Measurements from ENCODE around the gene ACVR2B.

The ACVR2B gene

DNA sequence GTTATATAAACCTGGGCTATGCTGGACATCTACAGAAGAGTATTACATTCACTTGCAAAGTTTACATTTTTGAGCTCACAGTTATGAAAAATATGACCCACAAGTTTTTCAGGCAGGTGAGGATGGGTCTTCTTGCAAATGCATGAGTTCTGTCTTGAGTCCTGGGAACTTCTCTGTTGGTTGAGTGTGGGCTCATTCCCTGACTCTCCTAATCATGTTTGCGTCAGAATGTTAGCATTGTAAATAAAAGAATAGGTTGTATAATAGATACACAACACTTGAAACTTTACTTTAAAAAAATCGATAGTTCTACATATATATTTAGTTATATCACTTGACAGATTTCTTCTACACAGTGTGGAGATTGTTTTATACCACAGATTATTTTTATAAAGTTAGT is 35.3 kb downstream of the ACVR2B start:
- no peak for DNase-seq

DNA sequence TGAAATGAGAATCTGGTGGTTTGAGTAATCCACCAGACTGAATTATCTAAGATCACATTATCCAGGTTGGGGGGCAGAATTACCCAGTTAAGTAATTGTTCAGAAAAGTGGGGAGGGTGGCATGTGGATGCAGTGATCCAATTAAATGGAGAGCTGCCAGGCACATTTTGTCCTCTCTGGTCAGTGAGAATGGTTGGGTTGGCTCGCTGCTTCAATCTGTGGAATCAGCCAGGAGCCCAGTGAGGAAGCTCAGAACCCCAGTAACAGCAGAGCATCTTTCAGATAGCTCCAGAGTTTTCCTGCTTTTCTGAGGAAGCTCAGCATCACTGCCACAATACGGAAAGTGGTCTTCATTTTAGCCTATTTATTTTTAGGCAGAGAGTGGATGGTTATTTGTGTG is 36.1 kb downstream of the ACVR2B start:
- no peak for DNase-seq

DNA sequence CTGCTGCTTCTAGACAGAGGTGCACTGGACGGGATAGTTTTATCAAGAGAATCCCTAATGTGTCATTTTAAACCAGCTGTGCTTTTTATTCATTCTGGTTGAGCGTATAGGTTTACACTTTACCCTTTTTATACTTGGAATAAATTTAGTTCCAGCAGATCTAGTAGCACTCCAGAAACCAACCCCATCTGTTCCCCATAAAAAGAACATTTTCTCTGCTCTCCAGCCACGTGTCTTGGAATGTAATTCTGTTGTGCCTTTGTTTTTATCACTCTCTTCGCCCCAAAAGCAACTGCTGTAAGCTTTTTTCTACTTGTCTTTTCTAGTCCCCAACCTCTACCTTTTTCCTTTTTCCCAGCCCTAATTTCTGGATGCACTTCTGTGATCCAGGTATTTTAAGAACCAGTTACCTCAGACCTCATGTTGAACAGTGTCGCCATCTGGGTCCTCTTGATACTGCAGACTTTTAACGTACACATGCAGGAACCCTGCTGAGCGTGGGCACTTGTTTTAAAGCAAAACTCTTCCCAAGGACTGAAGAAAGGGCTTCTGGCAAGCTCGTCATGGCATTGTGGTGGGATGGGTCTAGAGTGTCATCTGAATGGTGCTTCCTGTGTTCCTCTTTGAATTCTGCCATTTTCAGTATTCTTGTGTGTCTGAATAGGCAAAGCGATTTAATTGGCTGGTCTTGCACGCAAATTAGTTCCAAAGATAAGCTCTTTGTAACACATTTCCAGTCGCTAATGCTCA is 36.8 kb downstream of the ACVR2B start:
- no peak for DNase-seq

DNA sequence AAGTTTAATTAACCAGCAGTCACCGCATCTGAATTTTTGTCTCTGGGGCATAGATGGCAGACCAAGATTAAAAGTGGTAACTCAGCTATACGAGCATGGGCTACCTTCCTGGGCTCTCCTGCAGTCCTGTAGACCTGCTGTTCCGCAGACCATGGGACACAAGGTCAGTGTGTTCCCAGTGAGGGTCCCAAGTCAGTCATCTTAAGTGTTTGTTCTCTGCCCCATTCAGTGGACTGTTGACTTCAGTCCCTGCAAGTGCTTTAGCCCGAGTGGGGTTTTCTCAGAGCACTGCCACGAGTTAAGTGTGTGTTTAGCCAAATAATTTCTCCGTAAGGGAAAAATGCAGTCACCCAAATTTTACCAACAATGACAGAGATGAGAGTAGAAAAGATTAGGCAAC is 37.5 kb downstream of the ACVR2B start:
- DNase-seq, result no peak

DNA sequence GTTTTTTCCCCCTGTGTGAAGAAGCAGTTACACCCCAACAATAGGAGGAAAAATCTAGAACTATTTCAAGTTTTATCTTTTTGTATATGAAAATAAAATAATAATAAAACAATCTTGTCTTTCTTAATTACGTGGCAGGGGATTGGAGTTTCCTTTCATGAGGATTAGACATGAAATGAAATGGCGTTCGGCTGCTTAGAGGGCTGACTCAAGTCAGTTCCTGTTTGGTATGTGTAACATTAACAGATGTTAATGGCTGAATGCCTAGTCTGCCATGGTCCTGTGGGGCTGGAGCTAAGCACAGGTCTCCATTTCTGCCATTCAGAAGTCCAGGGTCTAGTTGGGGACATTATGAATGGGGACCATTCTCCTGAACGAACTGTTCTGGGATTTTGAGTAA is 39.3 kb downstream of the ACVR2B start:
- DNase-seq, result peak; percentile 56

DNA sequence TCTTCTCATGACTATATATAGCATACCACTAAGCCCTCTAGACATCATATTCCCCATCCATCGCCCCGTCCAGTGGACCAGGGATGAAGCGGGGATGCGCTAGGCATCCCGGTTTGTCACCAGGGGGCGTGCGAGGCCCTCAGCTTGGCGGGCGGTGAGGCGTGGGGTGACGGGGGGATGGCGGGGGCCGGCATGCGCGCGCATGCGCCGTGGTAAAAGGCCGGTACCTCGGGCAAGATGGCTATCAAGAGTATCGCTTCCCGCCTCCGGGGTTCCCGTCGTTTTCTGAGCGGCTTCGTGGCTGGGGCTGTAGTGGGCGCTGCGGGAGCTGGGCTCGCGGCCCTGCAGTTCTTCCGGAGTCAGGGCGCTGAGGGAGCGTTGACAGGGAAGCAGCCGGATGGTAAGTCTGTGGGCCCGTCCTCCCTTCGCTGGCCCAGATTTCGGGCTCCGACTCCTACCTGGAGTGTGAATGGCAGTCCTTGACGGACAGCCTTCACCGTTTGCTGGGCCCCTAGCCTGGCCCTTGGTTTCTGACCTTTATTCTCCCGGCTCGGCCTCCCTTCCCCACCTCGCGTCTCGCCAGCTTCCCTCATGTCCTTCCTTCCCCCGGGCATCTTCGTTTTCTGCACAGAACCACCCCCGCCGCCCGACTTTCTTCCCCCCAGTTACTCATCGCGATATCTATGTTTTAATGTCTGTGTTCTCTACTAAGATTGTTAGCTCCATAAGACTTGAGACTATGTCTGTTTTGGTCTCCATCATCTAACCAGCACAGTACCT is 42.6 kb downstream of the ACVR2B start, which contains the start of gene EXOG:
Gene EXOG, plus strand, starts transcription at position 210 of the 780 bp plus-strand sequence. Its CDS starts 28 bp downstream, at position 238.
- peak; percentile 92 for DNase-seq

DNA sequence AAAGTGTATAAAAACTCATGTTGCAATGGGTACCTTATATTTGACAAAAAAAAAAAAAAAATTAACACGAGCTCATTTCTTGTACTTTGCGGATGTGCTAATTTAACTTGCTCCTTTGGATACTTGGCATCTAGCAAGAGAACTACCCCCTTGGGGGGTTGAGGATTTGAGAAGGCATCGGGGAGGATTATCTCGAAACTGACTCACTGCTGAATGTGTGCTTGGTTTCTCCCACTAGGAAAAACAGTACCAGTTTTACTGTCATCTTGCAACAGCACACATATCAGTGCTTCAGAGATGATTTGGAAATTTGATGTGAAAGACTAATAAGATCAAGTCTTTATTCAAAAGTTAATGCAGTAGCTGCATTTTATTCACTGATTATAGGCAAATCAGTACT is 43.3 kb downstream of the ACVR2B start:
- DNase-seq, result peak; percentile 25

DNA sequence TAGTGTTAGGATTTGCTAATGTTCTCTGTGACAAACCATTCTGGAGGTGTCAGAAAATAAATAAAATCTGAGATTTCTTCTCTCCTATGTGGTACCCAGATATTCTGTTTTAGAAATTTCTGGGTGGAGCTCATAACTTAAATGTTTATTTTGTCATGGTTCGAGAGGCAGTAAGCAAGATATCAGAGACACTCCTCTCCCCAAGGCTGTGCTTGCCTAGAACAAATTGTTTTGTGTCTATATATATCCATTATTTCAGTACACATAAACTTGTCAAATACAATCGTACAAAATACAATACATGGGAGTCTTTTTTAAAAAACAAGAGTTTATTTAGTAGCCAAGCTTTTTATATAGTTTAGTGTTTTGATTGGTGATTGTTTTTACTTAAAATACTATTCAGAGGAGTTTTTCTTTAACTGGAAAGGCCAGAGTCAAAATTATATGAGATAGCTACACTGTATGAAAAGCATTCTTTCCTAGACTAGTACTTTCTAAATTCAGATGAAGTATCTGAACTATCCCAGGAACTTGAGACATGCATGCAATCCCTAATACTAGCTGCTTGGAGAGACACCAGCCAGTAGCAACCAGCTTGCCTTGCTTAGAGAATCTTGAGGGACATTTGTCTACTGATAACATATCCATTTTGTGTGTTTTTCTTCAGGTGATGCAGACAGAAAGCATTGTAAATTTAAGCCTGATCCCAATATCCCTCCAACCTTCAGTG is 47.2 kb downstream of the ACVR2B start:
- no peak for DNase-seq

DNA sequence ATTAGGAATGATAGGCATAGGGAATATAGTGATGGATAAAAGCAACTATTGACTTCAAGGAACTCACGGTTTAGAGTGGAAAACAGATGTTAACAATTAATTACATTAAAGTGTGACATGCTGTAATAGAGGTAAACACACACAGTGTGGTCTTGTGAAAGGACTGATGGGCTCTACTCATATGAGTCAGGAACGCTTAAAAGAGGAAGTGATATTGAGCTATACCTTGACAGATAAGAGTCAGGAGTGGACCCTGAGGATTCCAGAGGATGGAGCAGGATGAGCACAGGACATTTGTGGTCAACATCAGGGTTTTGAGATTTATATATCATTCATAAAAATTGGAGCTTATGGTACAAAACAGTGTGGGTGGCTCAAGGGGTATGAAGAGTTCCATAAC is 53.4 kb downstream of the ACVR2B start:
- DNase-seq, result no peak

DNA sequence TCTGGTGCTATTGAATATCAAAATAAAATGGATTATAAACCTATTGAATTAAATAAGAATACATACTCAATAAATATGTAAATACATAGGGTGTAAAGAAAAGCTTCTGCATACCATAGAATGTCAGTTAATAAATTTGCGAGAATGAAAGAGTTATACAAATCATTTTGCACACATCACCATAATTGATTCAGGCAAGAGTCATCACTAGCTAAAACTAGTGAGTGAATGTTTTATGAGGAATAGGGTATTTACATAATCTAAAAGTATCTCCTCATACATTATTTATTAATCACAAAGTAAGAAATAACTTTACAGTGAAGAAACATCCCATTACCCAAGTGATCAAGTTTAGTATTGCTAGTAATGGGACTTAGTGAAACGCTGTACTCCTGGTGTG is 56.0 kb downstream of the ACVR2B start:
- DNase-seq, result no peak

DNA sequence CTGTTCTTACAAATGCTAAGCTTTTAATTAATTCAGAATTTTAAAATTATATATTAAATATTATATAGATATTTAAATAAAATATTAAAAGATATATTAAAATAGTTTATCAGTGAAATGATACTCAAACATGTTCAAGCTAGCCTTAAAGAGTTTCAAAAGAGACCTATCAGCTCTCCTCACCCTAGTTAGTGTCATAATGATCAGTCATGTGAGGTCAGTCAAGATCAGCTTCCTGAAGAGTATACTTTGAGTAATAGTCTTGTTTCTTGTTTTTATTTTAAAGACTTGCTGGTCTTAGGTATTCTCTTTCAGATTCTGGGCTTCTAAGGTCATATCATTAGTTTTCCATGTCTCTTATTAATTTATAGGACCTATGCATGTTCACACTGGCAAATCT is 56.9 kb downstream of the ACVR2B start:
- no peak for DNase-seq

DNA sequence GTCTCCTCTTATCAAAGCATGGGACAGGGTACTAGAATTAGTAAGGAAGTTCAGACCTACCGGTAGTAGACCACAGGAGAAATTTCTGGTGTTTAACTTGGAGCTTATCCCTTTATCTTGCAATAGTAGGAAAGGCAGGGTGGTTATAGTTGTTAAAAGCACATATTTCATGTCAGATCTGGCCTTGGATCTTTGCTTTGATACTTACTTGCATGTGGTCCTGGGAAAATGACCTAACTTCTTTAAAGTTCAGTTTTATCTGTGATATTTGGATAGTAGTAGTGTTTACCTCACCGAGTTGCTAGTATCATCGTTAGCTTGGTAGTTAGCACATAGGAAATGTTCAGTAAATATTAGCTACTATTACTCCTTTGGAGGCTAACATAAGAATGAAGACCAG is 57.9 kb downstream of the ACVR2B start:
- no peak for DNase-seq

DNA sequence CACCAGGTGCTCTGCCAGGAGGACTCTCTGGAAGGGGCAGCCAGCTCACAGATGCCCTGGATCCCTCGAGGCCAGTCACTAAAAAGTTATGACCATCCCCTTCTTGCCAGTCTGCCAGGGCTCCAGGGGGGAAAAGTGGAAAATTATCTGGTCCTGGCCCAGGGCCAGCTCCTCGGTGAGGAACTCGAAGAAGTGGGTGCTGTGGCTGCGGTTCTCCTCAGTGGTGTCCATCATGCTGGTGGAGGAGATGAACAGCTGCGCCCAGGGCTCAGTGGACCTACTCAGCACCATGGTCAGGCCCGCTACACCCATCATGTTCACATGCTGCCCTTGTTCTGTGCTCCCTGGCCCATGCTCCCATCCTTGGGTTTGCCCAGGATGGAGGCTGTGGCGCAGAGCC is 61.7 kb downstream of the ACVR2B start:
- no peak for DNase-seq

DNA sequence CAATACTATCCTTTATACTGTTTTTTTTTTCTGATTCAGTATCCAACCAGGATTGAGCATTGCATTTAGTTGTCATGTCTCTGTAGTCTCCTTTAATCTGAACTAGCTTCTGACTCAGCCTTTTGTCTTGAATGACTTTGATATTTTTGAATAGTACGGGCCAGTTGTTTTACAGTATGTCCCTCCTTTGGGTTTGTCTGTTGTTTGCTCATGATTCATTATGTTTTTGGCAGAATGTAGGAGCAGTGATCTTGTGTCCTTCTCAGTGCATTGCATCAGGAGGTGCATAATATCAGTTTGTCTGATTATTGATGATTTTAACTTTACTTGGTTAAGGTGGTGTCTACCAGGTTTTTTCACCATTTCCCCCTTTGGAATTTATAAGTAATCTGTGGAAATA is 63.0 kb downstream of the ACVR2B start:
- DNase-seq, result no peak

DNA sequence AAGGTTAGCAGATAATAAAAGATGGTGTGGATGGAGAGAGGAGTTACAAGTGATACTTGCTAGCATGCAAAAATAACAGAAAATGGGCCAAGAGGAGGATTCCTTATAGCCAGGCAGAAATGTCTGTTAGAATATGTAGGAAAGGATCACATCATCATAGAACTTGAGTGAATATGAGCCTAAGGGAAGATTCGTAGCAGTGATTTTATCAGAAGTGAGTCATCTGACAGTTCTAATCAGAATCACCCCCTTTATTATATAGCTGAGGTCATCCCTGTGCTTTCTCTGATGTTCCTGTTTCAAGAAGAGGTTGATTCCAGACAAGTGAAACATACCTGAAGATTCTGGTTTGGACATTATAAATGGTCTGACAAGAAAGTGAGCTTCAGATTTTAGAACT is 65.3 kb downstream of the ACVR2B start:
- peak; percentile 25 for DNase-seq

DNA sequence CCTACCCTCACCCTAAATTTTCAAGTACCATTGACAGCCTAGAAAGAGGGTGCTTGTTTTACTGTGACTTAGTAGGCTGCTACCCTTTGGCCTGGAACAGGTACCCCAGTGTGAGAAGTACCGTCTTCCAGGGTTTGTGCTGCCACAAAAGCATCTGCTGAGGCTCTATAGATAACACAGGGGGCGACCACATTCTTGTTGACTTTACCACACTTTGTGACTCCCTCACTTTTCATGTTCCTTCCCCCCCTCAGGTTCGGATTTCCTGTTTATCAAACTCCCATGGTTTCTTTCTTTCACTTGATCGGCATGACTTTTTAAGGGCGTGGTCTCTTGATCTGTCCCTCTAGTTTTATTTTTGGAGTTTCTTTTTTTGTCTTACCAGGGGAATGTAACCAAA is 66.0 kb downstream of the ACVR2B start:
- DNase-seq, result no peak

DNA sequence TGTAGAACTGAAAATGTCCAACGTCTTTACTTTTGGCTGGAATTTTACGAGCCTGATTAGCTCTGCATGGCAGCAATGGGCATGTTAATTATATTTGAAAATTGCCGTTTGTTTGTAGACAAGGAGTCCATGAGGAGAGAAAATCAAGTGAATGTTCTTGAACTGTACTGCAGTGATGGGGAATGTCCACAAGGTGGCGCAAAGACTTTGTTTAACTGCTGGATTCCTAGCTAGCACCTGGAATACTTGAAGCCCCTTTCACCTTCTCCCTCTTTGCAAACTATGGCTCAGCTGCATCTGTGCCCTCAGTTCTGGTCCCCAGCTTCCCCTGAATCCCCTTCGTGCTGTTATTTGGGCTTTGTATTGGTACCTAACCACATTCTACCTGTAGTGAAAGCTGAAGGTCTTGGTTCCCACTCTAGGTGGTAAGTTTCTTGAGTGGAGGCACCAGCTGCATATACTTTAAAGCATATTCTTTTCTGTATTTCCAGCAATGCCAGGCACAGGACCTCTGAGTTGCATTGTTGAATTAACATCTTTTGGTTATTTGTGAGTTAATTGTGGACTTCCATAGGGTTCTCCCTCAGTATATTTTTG is 67.8 kb downstream of the ACVR2B start:
- peak; percentile 55 for DNase-seq

DNA sequence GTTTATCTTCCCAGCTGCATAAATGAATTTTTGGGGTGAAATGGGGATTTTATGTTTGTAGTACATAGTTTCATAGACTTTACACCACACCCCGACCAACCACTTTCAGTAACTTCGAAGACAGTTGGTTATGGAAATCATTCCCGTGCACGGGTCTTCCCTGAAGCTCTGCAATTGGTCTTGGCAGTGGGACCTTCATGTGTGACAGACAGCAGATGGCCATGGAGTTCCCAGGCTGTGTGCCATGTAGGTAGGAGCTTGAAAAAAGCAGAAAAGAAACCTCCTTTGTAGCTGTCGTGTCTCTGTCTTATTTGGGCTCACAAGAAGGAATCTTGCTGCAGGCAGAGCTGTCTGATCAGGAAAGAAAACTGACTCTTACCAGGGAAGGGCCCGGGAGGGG is 68.3 kb downstream of the ACVR2B start:
- DNase-seq, result no peak

DNA sequence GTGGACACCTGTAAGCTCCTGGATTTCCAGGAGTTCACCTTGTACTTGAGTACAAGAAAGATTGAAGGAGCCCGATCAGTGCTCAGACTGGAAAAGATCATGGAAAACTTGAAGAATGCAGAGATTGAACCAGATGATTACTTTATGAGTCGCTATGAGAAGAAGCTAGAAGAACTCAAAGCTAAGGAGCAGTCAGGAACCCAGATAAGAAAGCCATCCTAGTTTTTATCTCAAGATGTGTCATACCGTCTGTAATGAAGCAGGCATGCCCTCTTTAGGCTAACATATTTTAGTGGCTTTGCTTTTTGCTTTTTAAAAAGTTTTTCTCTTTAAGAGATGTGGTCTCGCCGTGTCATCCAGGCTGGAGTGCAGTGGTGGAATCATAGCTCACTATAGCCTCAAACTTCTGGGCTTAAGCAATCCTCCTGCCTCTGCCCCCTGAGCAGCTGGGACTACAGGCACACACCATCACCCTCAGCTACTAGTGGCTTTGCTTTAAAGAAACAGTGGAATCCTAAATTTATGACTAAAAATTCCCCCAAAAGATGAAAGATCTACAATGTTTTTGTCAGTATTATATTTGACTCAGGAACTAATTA is 70.5 kb downstream of the ACVR2B start:
- peak; percentile 7 for DNase-seq

DNA sequence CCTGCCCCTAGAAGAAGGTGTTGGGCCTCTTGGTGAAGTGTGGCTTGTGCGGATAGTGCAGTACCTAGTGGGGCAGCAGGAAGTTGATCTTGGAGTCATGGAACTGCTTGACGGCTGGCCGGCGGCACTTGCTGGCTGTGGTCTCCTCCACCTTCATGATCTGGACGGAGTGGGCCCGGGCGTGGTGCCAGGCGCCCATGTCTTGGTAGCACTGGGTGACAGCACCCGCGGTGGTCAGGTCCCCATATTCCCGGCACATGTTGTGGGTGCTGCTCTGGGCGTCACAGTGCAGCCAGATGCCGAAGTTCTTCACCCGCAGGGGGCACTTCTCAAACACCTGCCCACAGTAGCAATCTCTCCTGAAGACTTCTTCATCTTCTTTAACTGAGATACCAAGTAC is 73.1 kb downstream of the ACVR2B start:
- DNase-seq, result no peak

DNA sequence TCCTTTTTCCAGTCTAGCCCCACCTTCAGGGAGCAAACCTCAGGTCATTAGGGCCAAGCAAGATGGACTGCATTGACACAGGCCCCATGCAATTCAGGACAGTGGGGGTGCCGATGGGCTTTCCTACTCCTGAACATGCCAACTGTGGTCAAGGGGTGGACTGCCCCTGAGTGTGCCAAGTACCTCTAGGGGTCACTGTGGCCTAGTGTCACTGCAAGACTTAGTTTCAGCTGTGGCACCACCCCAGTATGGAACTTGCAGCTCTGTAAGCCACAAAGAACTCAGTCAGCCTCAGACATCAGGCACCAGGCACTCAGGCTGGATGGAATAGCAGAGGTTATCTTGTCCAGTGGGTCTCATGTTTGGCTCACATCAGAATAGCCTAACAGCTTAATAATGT is 74.8 kb downstream of the ACVR2B start:
- no peak for DNase-seq

DNA sequence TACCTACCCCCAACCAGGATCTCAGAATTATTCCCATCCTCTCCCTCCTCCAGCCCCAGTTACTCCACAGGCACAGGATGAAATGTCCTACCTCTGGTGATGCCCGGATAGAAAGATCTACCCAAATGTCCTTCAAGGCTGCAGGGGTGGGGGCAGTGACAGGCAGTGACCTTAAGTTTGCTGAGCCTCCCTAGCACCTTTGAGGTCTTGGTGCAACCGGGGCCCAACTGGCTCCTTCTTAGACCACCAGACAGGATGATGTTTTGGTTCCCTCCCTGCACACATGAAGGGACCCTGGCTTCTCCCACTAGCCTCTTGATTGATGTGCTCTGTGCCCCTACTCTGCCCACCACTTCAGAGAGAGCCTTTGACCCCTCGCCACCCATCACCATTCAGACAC is 78.8 kb downstream of the ACVR2B start:
- DNase-seq, result no peak

All from fibroblast of skin of abdomen (primary cell).